ENCODE data around the gene WDR1. TPM values are rescaled to one million over a fixed set of nuclear protein-coding genes. Genes with fewer than 3 reads are reported as not detected.

WDR1 gene
- polyA plus RNA-seq, 3 donors, result 165 to 185 (median 175) TPM

GRCh38 chr4:10077076-10077475 is 39.5 kb downstream of the WDR1 start:
- no peak for DNase-seq

- DNase-seq, result no peak
Observed at GRCh38 chr4:10075953-10076391, 40.6 kb downstream of the WDR1 start.

- no peak for DNase-seq
Observed at GRCh38 chr4:10075158-10075863, 41.3 kb downstream of the WDR1 start.

- DNase-seq, result no peak
Observed at GRCh38 chr4:10074767-10075105, 41.9 kb downstream of the WDR1 start.

- DNase-seq, result no peak
Observed at GRCh38 chr4:10074076-10074766, 42.4 kb downstream of the WDR1 start.

- DNase-seq, result no peak
Observed at GRCh38 chr4:10072420-10073017, 44.1 kb downstream of the WDR1 start.

- DNase-seq, result no peak
Observed at GRCh38 chr4:10069075-10069642, 47.4 kb downstream of the WDR1 start.

DNA sequence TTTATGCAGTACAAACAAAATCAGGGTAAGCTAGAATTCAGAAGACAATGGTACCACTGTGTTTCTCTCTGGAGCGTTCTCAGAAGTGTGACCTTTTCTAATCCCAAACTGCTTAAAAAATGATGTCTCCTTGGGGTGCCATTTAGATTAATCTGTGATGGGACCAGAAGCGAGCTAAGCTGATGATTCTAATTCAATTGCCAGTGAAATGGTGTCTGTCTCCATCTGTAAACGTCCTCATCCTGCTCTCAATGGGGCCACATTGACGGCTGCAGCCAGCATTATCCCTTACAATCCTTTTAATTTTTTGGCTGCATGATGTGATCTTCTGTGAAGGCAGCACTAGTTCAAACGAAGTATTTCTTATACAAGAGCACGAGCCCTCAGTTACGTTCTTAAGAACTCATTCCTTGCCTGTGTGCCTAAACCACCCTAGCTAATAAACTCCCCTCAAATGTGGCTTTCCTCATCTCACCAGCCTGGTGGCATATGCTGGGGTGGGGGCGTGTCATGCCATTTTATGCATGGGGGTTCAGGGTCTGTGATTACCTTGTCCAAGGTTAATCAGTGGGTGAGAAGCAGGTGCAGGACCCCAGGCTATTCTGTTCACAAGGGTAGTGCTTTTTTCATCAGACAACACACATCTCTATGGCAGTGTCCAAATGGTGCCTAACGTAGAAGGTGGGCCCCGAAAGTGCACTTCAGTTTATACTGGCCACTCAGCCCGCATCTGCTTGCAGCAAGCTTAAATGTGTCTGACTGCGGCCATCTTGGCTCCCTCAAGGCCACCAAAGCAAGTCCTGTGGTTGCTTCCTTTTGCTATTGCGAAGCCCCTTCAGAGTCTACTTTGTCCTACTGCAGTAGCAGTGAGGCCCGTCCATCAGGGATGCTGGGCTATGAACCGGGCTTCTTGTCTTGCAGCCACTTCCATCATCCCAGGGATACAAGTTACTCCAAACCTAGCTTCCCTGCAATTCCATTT is 49.6 kb downstream of the WDR1 start:
- DNase-seq, result no peak

DNA sequence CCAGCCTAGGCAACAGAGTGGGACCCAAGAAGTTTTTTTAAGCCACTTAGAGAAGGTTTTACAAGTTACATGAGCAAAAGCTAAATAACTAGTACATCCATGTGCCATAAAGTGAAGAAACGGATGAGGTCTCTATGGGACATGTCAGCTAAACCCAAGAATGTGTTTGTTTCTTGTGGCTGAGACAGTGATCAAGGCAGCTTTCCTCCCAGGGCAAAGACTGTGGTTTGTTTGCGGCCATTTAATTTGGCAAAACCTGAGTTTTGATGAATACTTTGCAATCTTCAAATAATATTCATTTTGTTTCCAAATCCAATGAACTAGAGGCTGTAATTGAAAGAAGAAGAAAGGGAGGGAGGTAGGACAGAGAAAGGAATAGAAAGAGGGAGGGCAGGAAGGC is 50.4 kb downstream of the WDR1 start:
- DNase-seq, result no peak

GRCh38 chr4:10063544-10064300 is 52.9 kb downstream of the WDR1 start:
- DNase-seq, result no peak

- DNase-seq, result no peak
Observed at GRCh38 chr4:10061650-10062415, 54.8 kb downstream of the WDR1 start.

GRCh38 chr4:10058371-10058770 is 58.2 kb downstream of the WDR1 start:
- DNase-seq, result no peak

- DNase-seq, result no peak
Observed at GRCh38 chr4:10057023-10057395, 59.6 kb downstream of the WDR1 start.

DNA sequence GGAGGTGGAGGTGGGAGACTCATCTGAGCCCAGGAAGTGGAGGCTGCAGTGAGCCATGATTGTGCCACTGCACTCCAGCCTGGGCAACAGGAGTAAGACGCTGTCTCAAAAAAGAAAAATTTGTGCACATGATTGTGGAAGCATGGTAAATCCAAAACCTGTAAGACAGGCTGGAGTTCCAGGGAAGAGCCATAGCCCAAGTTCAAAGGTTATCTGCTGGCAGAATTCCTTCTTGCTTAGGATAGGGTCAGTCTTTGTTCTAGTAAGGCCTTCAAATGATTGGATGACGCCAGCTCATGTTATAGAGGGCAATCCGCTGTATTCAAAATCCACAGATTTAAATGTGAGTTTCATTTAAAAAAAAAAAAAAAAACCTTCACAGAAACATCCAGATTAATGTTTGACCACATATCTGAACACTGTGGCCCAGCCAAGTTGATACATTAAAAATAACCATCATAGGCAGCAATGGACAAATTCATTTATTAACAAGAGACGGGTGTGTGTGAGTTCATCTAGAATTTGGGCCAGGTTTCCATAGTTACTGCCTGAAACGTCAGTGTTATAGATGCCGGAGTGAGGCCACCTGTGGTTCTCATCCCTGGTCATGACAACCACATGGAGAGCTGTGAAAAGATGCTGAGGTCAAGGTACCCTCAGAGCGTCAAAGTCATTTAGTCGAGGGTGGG is 60.1 kb downstream of the WDR1 start:
- no peak for DNase-seq

GRCh38 chr4:10055871-10056270 is 60.7 kb downstream of the WDR1 start:
- no peak for DNase-seq

DNA sequence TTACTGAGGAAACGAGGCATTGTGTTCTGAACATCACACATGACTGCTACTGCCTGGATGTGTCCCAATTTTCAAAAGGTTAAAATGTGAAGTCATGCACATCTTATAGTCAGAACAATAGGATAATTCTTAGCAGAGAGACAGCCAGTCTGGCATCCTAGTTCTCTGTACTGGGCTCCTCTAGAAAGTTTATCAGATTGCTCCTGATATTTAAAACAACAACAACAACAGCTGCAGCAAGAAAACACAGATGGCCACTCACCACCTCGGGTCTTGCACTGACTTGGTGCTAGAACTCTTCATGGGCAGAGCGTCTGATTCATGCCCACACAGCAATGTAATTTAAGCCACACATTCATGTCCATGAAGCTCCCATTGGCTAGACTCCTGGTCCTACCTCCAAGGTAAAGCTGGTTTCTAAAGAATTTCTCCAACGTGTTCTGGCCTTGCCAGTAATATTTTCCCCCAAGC is 62.0 kb downstream of the WDR1 start:
- no peak for DNase-seq

DNA sequence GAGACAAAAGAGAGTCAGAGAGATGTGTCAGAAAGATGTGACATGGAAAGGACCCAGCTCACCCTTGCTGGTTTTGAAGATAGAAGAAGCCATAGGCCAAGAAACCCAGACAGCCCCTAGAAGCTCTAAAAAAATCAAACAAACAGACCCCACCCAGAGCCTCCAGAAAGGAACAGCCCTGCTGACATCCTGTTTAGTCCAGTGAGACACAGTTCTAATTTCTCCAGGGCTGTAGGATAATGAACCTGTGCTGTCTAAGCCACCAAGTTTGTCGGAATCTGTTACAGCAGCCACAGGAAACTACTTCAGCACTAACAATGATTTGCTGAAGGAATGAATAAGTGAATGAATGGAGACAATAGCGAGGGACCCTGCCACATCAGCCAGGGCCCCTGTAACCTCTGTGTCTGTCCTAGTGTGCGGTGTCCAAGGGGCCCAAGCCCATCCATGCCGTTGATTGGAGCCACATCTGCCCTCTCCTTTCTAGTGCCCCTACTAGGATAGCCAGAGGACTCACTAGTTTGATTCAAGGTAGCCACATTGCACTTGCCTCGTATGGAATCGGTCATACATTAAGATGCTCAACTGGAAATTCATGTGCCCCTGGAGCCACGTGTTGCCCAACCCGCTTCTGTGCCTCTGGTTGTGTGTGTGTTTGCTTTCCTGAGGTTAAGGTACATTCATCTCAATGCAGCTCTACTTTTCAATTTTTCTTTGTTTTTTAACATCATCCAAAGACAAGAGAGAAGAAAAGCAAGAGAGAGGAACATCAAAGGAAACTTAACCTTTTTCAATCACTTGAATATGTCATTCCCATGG is 62.8 kb downstream of the WDR1 start:
- DNase-seq, result no peak

- no peak for DNase-seq
Observed at GRCh38 chr4:10051517-10052135, 65.0 kb downstream of the WDR1 start.

Data from renal pelvis (tissue), 4 donors.